Epithelial cell of esophagus (primary cell): Measurements from ENCODE around the gene LPP.

ENCODE experiments used
- DNase-seq: peaks from one replicate; pipeline ENCODE4 v3.0.0; 2010; ENCODE audit warnings: low read depth
- H3K4me3 ChIP-seq: 2 replicates; pipeline ENCODE4 v1.5.1; 2011; ENCODE audit warnings: mild to moderate bottlenecking, low read length, control low read depth
- CTCF ChIP-seq: IDR thresholded peaks from 2 replicates; pipeline ENCODE4 v1.5.1; 2011; ENCODE audit warnings: low read depth, mild to moderate bottlenecking, low read length, control low read depth, inconsistent platforms; ENCODE audit not compliant: insufficient read depth; ENCODE audit errors: missing control alignments

LPP gene

GRCh38 chr3:188401244-188401993, 247.5 kb downstream of the LPP start:
- no peak for DNase-seq
- TF ChIP-seq CTCF: no peak
- no peak overlapping the region for H3K4me3 ChIP-seq

- TF ChIP-seq CTCF: no peak
Observed at GRCh38 chr3:188402229-188402628, 248.3 kb downstream of the LPP start.

GRCh38 chr3:188403404-188403803, 249.4 kb downstream of the LPP start:
- no peak for DNase-seq
- no peak for TF ChIP-seq CTCF
- no peak overlapping the region for H3K4me3 ChIP-seq

More at GRCh38 chr3:188402229-188402628, 248.3 kb downstream of the LPP start:
- DNase-seq: no peak
- H3K4me3 ChIP-seq: no peak overlapping the region

GRCh38 chr3:188404124-188404523, 250.2 kb downstream of the LPP start:
- no peak for DNase-seq
- no peak overlapping the region for H3K4me3 ChIP-seq
- TF ChIP-seq CTCF: no peak

GRCh38 chr3:188404701-188405100, 250.7 kb downstream of the LPP start:
- no peak overlapping the region for H3K4me3 ChIP-seq
- no peak for DNase-seq
- no peak for TF ChIP-seq CTCF

- TF ChIP-seq CTCF: no peak
- DNase-seq: no peak
- H3K4me3 ChIP-seq: no peak overlapping the region
Observed at GRCh38 chr3:188407158-188407880, 253.4 kb downstream of the LPP start.
